GM23338 (cell line): ENCODE measurements around the gene CFHR4. TPM values are rescaled to one million over a fixed set of nuclear protein-coding genes. Genes with fewer than 3 reads are reported as not detected.

Experiments
- ATAC-seq: fragments of 200-7000 bp; cut with Tn5 transposase; 3 replicates; pipeline ENCODE4 v1.9.1; 2020
- DNase-seq: peaks from one replicate; pipeline ENCODE4 v3.0.0-alpha.2; 2015; ENCODE audit warnings: low spot score
- H2AFZ ChIP-seq: fragments of 200-600 bp; sonication (generic); 2 replicates; pipeline ENCODE4 v1.8.0; 2016; ENCODE audit warnings: antibody characterized with exemption, mild to moderate bottlenecking, moderate library complexity
- H3F3A ChIP-seq: fragments of 200-600 bp; sonication (generic); replicated peaks from 2 replicates; pipeline ENCODE4 v1.8.0; 2017; ENCODE audit warnings: antibody characterized with exemption, mixed run types, low read depth
- H3K27ac ChIP-seq: fragments of 200-600 bp; sonication (generic); 2 replicates; pipeline ENCODE4 v1.6.1; 2016; ENCODE audit warnings: low read depth
- H3K27me3 ChIP-seq: fragments of 200-600 bp; sonication (generic); 2 replicates; pipeline ENCODE4 v1.8.0; 2016; ENCODE audit warnings: mild to moderate bottlenecking, mixed run types, moderate library complexity; ENCODE audit not compliant: insufficient read depth
- H3K36me3 ChIP-seq: fragments of 200-600 bp; sonication (generic); 2 replicates; pipeline ENCODE4 v1.8.0; 2016; ENCODE audit warnings: mild to moderate bottlenecking; ENCODE audit not compliant: insufficient read depth
- H3K4me1 ChIP-seq: fragments of 200-600 bp; sonication (generic); 2 replicates; pipeline ENCODE4 v1.8.0; 2016; ENCODE audit warnings: mild to moderate bottlenecking, moderate library complexity; ENCODE audit not compliant: insufficient read depth
- H3K4me2 ChIP-seq: fragments of 200-600 bp; sonication (generic); 2 replicates; pipeline ENCODE4 v1.7.1; 2017; ENCODE audit warnings: mixed run types
- H3K4me3 ChIP-seq: fragments of 200-600 bp; sonication (generic); 2 replicates; pipeline ENCODE4 v1.6.1; 2016; ENCODE audit warnings: mixed run types
- H3K79me2 ChIP-seq: fragments of 200-600 bp; sonication (generic); replicated peaks from 2 replicates; pipeline ENCODE4 v1.8.0; 2017; ENCODE audit warnings: mild to moderate bottlenecking; ENCODE audit not compliant: insufficient read depth
- H3K9me2 ChIP-seq: fragments of 200-600 bp; sonication (generic); 2 replicates; pipeline ENCODE4 v1.8.0; 2017; ENCODE audit not compliant: insufficient read depth
- H4K20me1 ChIP-seq: fragments of 200-600 bp; sonication (generic); replicated peaks from 2 replicates; pipeline ENCODE4 v1.8.0; 2017; ENCODE audit warnings: mild to moderate bottlenecking; ENCODE audit not compliant: insufficient read depth
- H3K27ac Mint-ChIP-seq: 2 replicates; pipeline ENCODE4 v1.8.0; 2020; ENCODE audit warnings: inconsistent platforms, mild to moderate bottlenecking, moderate library complexity, mixed read lengths
- H3K27me3 Mint-ChIP-seq: 3 replicates; pipeline ENCODE4 v1.8.0; 2022; ENCODE audit warnings: low read depth, mild to moderate bottlenecking, moderate library complexity, mixed read lengths, inconsistent platforms; ENCODE audit not compliant: insufficient read depth, poor library complexity
- H3K36me3 Mint-ChIP-seq: 3 replicates; pipeline ENCODE4 v1.8.0; 2021; ENCODE audit warnings: low read depth, mild to moderate bottlenecking, inconsistent platforms, moderate library complexity, mixed read lengths
- H3K4me1 Mint-ChIP-seq: 3 replicates; pipeline ENCODE4 v1.8.0; 2020; ENCODE audit warnings: mild to moderate bottlenecking, inconsistent platforms, mixed read lengths
- H3K4me3 Mint-ChIP-seq: 3 replicates; pipeline ENCODE4 v1.8.0; 2021; ENCODE audit warnings: moderate library complexity, mild to moderate bottlenecking, inconsistent platforms, mixed read lengths
- H3K9me3 Mint-ChIP-seq: 3 replicates; pipeline ENCODE4 v1.8.0; 2020; ENCODE audit warnings: moderate library complexity, mild to moderate bottlenecking, inconsistent platforms, mixed read lengths
- CREB1 ChIP-seq: fragments of 250-450 bp; sonication (Bioruptor Pico); IDR thresholded peaks from 2 replicates; pipeline ENCODE4 v1.5.0; 2020; ENCODE audit warnings: low read depth, mild to moderate bottlenecking, moderate library complexity
- EZH2phosphoT487 ChIP-seq: fragments of 200-600 bp; sonication (generic); IDR thresholded peaks from one replicate; pipeline ENCODE4 v1.8.1; 2018; ENCODE audit warnings: antibody characterized with exemption; ENCODE audit not compliant: unreplicated experiment
- JUNB ChIP-seq: IDR thresholded peaks from one replicate; pipeline ENCODE4 v1.6.1; 2016; ENCODE audit warnings: antibody characterized with exemption; ENCODE audit not compliant: unreplicated experiment
- NANOG ChIP-seq: IDR thresholded peaks from 2 replicates; pipeline ENCODE4 v1.6.1; 2016; ENCODE audit warnings: antibody characterized with exemption, borderline replicate concordance
- POLR2AphosphoS5 ChIP-seq: IDR thresholded peaks from 2 replicates; pipeline ENCODE4 v1.6.1; 2016; ENCODE audit warnings: antibody characterized with exemption, low read depth
- ZNF331 ChIP-seq: fragments of 250-450 bp; sonication (Bioruptor Pico); IDR thresholded peaks from 2 replicates; pipeline ENCODE4 v1.5.0; 2020; ENCODE audit warnings: low read depth, mild to moderate bottlenecking, moderate library complexity
- polyA plus RNA-seq: library from polyadenylated mRNA; unstranded; fragments of >200 nt; fragmentation: Nextera tagmentation; extraction: Ambion mirVana; gene quantifications from 2 replicates; pipeline ENCODE4 v1.2.1, GENCODE V29; 2016
- total RNA-seq: library from RNA; depleted of rRNA; stranded (reverse); fragments of >200 nt; shearing (Covaris generic); gene quantifications from 2 replicates; pipeline ENCODE4 v1.2.3, GENCODE V29; 2014
- TF ChIP-seq, protein P1 (sequence below): IDR thresholded peaks from one replicate; pipeline ENCODE4 v1.6.1; 2018; ENCODE audit warnings: antibody characterized with exemption; ENCODE audit not compliant: unreplicated experiment
- TF ChIP-seq, protein P2 (sequence below): fragments of 250-450 bp; sonication (Bioruptor Pico); IDR thresholded peaks from 2 replicates; pipeline ENCODE4 v1.5.0; 2020; ENCODE audit warnings: mild to moderate bottlenecking, moderate library complexity
- TF ChIP-seq, protein P3 (sequence below), 2 experiments: fragments of 200-600 bp in 1 of 2; sonication (generic) in 1 of 2; conservative IDR thresholded peaks; 2 replicates each; pipeline versions ENCODE4 v1.5.1 to v1.6.1; 2016 to 2017; ENCODE audit warnings: antibody characterized with exemption in 2 of 2, low read depth in 2 of 2, mild to moderate bottlenecking in 2 of 2, moderate library complexity in 1 of 2

Gene CFHR4
- total and polyA plus RNA-seq, 2 experiments from 2014 or later, result not detected

DNA sequence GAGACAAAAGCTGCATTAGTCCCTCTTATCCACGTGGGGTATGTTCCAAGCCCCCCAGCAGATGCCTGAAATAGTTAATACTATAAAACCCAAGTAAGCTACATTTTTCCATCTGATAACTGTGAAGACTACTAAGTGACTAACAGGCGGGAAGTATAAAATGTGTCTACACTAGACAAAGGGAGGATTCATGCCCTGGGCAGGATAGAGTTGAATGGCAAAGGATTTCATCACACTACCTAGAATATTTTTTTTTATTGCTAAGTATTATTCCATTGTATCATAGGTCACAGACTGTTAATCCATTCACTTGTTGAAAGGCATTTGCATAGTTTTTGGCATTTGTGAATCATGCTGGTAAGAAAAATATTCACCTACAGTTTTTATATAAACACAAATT lies 26.4 kb upstream of the CFHR4 start (continued):
- TF ChIP-seq, protein P1, sequence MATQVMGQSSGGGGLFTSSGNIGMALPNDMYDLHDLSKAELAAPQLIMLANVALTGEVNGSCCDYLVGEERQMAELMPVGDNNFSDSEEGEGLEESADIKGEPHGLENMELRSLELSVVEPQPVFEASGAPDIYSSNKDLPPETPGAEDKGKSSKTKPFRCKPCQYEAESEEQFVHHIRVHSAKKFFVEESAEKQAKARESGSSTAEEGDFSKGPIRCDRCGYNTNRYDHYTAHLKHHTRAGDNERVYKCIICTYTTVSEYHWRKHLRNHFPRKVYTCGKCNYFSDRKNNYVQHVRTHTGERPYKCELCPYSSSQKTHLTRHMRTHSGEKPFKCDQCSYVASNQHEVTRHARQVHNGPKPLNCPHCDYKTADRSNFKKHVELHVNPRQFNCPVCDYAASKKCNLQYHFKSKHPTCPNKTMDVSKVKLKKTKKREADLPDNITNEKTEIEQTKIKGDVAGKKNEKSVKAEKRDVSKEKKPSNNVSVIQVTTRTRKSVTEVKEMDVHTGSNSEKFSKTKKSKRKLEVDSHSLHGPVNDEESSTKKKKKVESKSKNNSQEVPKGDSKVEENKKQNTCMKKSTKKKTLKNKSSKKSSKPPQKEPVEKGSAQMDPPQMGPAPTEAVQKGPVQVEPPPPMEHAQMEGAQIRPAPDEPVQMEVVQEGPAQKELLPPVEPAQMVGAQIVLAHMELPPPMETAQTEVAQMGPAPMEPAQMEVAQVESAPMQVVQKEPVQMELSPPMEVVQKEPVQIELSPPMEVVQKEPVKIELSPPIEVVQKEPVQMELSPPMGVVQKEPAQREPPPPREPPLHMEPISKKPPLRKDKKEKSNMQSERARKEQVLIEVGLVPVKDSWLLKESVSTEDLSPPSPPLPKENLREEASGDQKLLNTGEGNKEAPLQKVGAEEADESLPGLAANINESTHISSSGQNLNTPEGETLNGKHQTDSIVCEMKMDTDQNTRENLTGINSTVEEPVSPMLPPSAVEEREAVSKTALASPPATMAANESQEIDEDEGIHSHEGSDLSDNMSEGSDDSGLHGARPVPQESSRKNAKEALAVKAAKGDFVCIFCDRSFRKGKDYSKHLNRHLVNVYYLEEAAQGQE, result no peak

DNA sequence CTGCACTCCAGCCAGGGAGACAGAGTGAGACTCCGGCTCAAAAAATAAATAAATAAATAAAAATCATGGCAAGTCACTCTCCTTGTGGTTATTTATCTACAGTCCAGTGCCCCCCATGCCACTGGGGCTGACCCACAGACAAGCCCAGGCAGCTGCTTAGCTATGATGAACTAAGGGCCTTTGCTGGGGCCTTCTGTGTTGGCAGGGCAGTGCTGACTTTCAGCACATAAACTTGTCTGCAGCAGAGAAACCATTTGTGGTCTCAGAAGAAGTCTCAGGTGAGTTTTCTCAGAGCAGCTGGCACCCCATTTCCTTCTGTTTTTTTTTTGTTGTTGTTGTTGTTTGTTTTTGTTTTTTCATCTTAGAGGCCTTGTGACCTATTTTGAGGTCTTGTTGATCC lies 20.9 kb upstream of the CFHR4 start:
- H3K4me1 Mint-ChIP-seq, result no peaks in the 10 kb centered on the region
- TF ChIP-seq CREB1 (CRISPR knock-in tag) (no peak), NANOG (no peak)
- Histone ChIP-seq H3K4me3 (no peak overlapping the region), H3K4me2 (no peak overlapping the region), H3K36me3 (no peaks in the 10 kb centered on the region), H3K27me3 (no peaks in the 10 kb centered on the region), H3K4me1 (no peaks in the 10 kb centered on the region), H3K9me2 (peaks cover 7% of the 10 kb centered on the region; the same call in 1 of the 2 replicates), H4K20me1 (no peaks in the 10 kb centered on the region), H2AFZ (no peak overlapping the region), H3K27ac (no peak overlapping the region), H3K79me2 (no peaks in the 10 kb centered on the region), H3F3A (no peaks in the 10 kb centered on the region)
- DNase-seq (no peak), ATAC-seq (no peak)
- H3K27ac Mint-ChIP-seq, result no peak overlapping the region
- no peaks in the 10 kb centered on the region for H3K36me3 Mint-ChIP-seq
- no peaks in the 10 kb centered on the region for H3K9me3 Mint-ChIP-seq
- H3K27me3 Mint-ChIP-seq, result no peaks in the 10 kb centered on the region
- no peak overlapping the region for H3K4me3 Mint-ChIP-seq

DNA sequence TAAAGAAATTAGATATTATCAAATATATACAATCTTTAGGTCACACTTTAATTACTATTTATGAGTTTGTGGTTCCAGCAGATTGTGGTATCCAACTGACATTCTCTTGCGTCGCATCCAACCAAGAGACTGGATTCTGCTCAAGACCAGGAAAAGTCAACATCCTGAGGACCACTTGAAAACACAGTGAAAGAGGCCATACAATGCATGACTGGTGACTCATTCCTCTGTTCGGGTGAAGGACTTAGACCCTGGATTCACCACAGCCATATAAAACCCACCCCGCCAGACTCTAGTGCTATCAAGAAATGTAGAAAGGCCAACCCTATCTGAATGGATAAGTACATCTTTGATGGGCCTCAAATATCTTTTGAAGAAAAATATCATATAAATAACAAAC lies 14.5 kb upstream of the CFHR4 start:
- no peak overlapping the region for H3K27ac ChIP-seq
- no peaks in the 10 kb centered on the region for H3K36me3 Mint-ChIP-seq
- no peaks in the 10 kb centered on the region for H3K27me3 Mint-ChIP-seq
- H3K79me2 ChIP-seq, result no peaks in the 10 kb centered on the region
- H3K36me3 ChIP-seq, result no peaks in the 10 kb centered on the region
- no peak overlapping the region for H3K27ac Mint-ChIP-seq
- no peak overlapping the region for H3K4me3 Mint-ChIP-seq
- no peaks in the 10 kb centered on the region for H3K9me3 Mint-ChIP-seq
- peaks cover 2% of the 10 kb centered on the region; the same call in 1 of the 2 replicates for H3K4me1 ChIP-seq
- DNase-seq (no peak), ATAC-seq (no peak)
- H3K4me1 Mint-ChIP-seq, result peaks cover 2% of the 10 kb centered on the region; the same call in 2 of the 3 replicates
- H3F3A ChIP-seq, result no peaks in the 10 kb centered on the region
- H3K27me3 ChIP-seq, result peaks cover 12% of the 10 kb centered on the region
- H3K4me2 ChIP-seq, result no peak overlapping the region
- no peak overlapping the region for H2AFZ ChIP-seq
- peaks cover 7% of the 10 kb centered on the region; the same call in 1 of the 2 replicates for H3K9me2 ChIP-seq
- no peak overlapping the region for H3K4me3 ChIP-seq
- H4K20me1 ChIP-seq, result no peaks in the 10 kb centered on the region
- TF ChIP-seq ZNF331 (CRISPR knock-in tag) (no peak), EZH2phosphoT487 (no peak), POLR2AphosphoS5 (no peak), JUNB (no peak)
- TF ChIP-seq, protein P2, sequence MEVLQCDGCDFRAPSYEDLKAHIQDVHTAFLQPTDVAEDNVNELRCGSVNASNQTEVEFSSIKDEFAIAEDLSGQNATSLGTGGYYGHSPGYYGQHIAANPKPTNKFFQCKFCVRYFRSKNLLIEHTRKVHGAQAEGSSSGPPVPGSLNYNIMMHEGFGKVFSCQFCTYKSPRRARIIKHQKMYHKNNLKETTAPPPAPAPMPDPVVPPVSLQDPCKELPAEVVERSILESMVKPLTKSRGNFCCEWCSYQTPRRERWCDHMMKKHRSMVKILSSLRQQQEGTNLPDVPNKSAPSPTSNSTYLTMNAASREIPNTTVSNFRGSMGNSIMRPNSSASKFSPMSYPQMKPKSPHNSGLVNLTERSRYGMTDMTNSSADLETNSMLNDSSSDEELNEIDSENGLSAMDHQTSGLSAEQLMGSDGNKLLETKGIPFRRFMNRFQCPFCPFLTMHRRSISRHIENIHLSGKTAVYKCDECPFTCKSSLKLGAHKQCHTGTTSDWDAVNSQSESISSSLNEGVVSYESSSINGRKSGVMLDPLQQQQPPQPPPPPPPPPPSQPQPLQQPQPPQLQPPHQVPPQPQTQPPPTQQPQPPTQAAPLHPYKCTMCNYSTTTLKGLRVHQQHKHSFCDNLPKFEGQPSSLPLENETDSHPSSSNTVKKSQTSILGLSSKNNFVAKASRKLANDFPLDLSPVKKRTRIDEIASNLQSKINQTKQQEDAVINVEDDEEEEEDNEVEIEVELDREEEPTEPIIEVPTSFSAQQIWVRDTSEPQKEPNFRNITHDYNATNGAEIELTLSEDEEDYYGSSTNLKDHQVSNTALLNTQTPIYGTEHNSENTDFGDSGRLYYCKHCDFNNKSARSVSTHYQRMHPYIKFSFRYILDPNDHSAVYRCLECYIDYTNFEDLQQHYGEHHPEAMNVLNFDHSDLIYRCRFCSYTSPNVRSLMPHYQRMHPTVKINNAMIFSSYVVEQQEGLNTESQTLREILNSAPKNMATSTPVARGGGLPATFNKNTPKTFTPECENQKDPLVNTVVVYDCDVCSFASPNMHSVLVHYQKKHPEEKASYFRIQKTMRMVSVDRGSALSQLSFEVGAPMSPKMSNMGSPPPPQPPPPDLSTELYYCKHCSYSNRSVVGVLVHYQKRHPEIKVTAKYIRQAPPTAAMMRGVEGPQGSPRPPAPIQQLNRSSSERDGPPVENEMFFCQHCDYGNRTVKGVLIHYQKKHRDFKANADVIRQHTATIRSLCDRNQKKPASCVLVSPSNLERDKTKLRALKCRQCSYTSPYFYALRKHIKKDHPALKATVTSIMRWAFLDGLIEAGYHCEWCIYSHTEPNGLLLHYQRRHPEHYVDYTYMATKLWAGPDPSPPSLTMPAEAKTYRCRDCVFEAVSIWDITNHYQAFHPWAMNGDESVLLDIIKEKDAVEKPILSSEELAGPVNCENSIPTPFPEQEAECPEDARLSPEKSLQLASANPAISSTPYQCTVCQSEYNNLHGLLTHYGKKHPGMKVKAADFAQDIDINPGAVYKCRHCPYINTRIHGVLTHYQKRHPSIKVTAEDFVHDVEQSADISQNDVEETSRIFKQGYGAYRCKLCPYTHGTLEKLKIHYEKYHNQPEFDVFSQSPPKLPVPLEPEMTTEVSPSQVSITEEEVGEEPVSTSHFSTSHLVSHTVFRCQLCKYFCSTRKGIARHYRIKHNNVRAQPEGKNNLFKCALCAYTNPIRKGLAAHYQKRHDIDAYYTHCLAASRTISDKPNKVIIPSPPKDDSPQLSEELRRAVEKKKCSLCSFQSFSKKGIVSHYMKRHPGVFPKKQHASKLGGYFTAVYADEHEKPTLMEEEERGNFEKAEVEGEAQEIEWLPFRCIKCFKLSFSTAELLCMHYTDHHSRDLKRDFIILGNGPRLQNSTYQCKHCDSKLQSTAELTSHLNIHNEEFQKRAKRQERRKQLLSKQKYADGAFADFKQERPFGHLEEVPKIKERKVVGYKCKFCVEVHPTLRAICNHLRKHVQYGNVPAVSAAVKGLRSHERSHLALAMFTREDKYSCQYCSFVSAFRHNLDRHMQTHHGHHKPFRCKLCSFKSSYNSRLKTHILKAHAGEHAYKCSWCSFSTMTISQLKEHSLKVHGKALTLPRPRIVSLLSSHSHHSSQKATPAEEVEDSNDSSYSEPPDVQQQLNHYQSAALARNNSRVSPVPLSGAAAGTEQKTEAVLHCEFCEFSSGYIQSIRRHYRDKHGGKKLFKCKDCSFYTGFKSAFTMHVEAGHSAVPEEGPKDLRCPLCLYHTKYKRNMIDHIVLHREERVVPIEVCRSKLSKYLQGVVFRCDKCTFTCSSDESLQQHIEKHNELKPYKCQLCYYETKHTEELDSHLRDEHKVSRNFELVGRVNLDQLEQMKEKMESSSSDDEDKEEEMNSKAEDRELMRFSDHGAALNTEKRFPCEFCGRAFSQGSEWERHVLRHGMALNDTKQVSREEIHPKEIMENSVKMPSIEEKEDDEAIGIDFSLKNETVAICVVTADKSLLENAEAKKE (CRISPR knock-in tag), result no peak
- TF ChIP-seq, protein P3, sequence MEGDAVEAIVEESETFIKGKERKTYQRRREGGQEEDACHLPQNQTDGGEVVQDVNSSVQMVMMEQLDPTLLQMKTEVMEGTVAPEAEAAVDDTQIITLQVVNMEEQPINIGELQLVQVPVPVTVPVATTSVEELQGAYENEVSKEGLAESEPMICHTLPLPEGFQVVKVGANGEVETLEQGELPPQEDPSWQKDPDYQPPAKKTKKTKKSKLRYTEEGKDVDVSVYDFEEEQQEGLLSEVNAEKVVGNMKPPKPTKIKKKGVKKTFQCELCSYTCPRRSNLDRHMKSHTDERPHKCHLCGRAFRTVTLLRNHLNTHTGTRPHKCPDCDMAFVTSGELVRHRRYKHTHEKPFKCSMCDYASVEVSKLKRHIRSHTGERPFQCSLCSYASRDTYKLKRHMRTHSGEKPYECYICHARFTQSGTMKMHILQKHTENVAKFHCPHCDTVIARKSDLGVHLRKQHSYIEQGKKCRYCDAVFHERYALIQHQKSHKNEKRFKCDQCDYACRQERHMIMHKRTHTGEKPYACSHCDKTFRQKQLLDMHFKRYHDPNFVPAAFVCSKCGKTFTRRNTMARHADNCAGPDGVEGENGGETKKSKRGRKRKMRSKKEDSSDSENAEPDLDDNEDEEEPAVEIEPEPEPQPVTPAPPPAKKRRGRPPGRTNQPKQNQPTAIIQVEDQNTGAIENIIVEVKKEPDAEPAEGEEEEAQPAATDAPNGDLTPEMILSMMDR (conservative IDR thresholded peaks at IDR 0.05; ENCODE audit: low read depth in 2 of 2), result no peak
